ENCODE results near the gene DES. TPM values are rescaled to one million over a fixed set of nuclear protein-coding genes. Genes with fewer than 3 reads are reported as not detected.
A peak's percentile ranks its signal among the peaks of the same experiment; 100 is the strongest.

The DES gene
- total RNA-seq, 1 donor from 2014 or later: not detected

GRCh38 chr2:219461047-219461514 lies 42.9 kb downstream of the DES start:
- Mint-ChIP-seq H3K36me3 (peaks cover 2% of the 10 kb centered on the region), H3K4me3 (no peak overlapping the region), H3K9me3 (no peaks in the 10 kb centered on the region), H3K27ac (peak overlapping the region; percentile 57), H3K4me1 (peaks cover 28% of the 10 kb centered on the region), H3K27me3 (ENCODE audit: insufficient read depth, low read depth) (peaks cover 5% of the 10 kb centered on the region)
- Histone ChIP-seq H3K9ac (no peak overlapping the region), H3K27ac (no peak overlapping the region), H3K4me3 (peak overlapping the region; percentile 15), H3K9me3 (ENCODE audit: low read depth) (no peaks in the 10 kb centered on the region), H4K20me1 (ENCODE audit: low read depth) (no peaks in the 10 kb centered on the region), H3K4me2 (peak overlapping the region; percentile 74), H3F3A (ENCODE audit: low read depth) (peaks cover 17% of the 10 kb centered on the region), H3K27me3 (no peaks in the 10 kb centered on the region), H3K36me3 (no peaks in the 10 kb centered on the region), H2AFZ (replicated peaks) (no peak overlapping the region), H3K4me1 (peaks cover 29% of the 10 kb centered on the region), H3K79me2 (ENCODE audit: low read depth) (no peaks in the 10 kb centered on the region)
- TF ChIP-seq EZH2 (IDR thresholded peaks at IDR 0.05) (no peak), EZH2phosphoT487 (IDR thresholded peaks at IDR 0.05) (no peak), CTCF (IDR thresholded peaks at IDR 0.05) (no peak)
- peak; percentile 33 for DNase-seq (ENCODE audit: low spot score)

GRCh38 chr2:219461669-219462068 lies 43.5 kb downstream of the DES start:
- TF ChIP-seq EZH2 (IDR thresholded peaks at IDR 0.05) (no peak), EZH2phosphoT487 (IDR thresholded peaks at IDR 0.05) (no peak), CTCF (IDR thresholded peaks at IDR 0.05) (no peak)
- no peak for DNase-seq (ENCODE audit: low spot score)
- no peaks in the 10 kb centered on the region for H3K36me3 ChIP-seq
- no peaks in the 10 kb centered on the region for H3K79me2 ChIP-seq (ENCODE audit: low read depth)
- H3K4me1 Mint-ChIP-seq: peaks cover 28% of the 10 kb centered on the region
- no peaks in the 10 kb centered on the region for H3K9me3 ChIP-seq (ENCODE audit: low read depth)
- H3K4me3 ChIP-seq: no peak overlapping the region
- H3K4me2 ChIP-seq: peak overlapping the region; percentile 74
- H4K20me1 ChIP-seq (ENCODE audit: low read depth): no peaks in the 10 kb centered on the region
- H3F3A ChIP-seq (ENCODE audit: low read depth): peaks cover 17% of the 10 kb centered on the region
- H2AFZ ChIP-seq (replicated peaks): no peak overlapping the region
- no peaks in the 10 kb centered on the region for H3K9me3 Mint-ChIP-seq
- peaks cover 2% of the 10 kb centered on the region for H3K36me3 Mint-ChIP-seq
- H3K27ac Mint-ChIP-seq: no peak overlapping the region
- no peak overlapping the region for H3K4me3 Mint-ChIP-seq
- H3K4me1 ChIP-seq: peaks cover 29% of the 10 kb centered on the region
- no peaks in the 10 kb centered on the region for H3K27me3 ChIP-seq
- no peak overlapping the region for H3K27ac ChIP-seq
- H3K9ac ChIP-seq: no peak overlapping the region
- H3K27me3 Mint-ChIP-seq (ENCODE audit: insufficient read depth, low read depth): peaks cover 7% of the 10 kb centered on the region

DNA sequence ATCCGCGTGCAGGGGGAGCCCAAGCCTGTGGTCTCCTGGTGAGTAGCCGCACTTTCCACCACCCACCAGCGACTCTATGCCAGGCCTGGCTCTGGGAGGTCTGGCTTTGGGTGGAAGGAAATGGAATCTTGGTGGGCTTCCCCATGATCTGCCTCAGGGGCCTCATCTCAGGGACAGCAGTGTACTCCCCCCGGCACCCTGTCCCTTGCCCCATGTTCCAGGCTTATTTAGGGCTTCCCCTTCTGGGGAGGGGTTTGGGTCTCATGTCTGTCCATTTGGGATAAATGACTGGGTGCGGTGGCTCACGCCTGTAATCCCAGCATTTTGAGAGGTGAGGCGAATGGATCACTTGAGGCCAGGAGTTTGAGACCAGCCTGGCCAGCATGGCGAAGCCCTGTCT lies 44.2 kb downstream of the DES start:
- H3K4me1 Mint-ChIP-seq: peaks cover 28% of the 10 kb centered on the region
- TF ChIP-seq CTCF (IDR thresholded peaks at IDR 0.05) (no peak), EZH2phosphoT487 (IDR thresholded peaks at IDR 0.05) (no peak), EZH2 (IDR thresholded peaks at IDR 0.05) (no peak)
- H3K27ac ChIP-seq: no peak overlapping the region
- peaks cover 29% of the 10 kb centered on the region for H3K4me1 ChIP-seq
- no peak overlapping the region for H3K27ac Mint-ChIP-seq
- H4K20me1 ChIP-seq (ENCODE audit: low read depth): no peaks in the 10 kb centered on the region
- H3K4me3 ChIP-seq: no peak overlapping the region
- H3K9ac ChIP-seq: no peak overlapping the region
- peaks cover 8% of the 10 kb centered on the region for H3K27me3 Mint-ChIP-seq (ENCODE audit: insufficient read depth, low read depth)
- no peak for DNase-seq (ENCODE audit: low spot score)
- H3K27me3 ChIP-seq: no peaks in the 10 kb centered on the region
- H3K36me3 ChIP-seq: no peaks in the 10 kb centered on the region
- H3K4me3 Mint-ChIP-seq: peak overlapping the region; percentile 18
- H3K9me3 ChIP-seq (ENCODE audit: low read depth): no peaks in the 10 kb centered on the region
- H3K79me2 ChIP-seq (ENCODE audit: low read depth): no peaks in the 10 kb centered on the region
- H3K4me2 ChIP-seq: no peak overlapping the region
- H3K9me3 Mint-ChIP-seq: no peaks in the 10 kb centered on the region
- no peak overlapping the region for H2AFZ ChIP-seq (replicated peaks)
- peaks cover 2% of the 10 kb centered on the region for H3K36me3 Mint-ChIP-seq
- H3F3A ChIP-seq (ENCODE audit: low read depth): peaks cover 17% of the 10 kb centered on the region
